Measurements from ENCODE around the gene DMRT1.

- TF ChIP-seq, protein P1, sequence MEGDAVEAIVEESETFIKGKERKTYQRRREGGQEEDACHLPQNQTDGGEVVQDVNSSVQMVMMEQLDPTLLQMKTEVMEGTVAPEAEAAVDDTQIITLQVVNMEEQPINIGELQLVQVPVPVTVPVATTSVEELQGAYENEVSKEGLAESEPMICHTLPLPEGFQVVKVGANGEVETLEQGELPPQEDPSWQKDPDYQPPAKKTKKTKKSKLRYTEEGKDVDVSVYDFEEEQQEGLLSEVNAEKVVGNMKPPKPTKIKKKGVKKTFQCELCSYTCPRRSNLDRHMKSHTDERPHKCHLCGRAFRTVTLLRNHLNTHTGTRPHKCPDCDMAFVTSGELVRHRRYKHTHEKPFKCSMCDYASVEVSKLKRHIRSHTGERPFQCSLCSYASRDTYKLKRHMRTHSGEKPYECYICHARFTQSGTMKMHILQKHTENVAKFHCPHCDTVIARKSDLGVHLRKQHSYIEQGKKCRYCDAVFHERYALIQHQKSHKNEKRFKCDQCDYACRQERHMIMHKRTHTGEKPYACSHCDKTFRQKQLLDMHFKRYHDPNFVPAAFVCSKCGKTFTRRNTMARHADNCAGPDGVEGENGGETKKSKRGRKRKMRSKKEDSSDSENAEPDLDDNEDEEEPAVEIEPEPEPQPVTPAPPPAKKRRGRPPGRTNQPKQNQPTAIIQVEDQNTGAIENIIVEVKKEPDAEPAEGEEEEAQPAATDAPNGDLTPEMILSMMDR (IDR thresholded peaks at IDR 0.05) = no peak
- TF ChIP-seq POLR2A (IDR thresholded peaks at IDR 0.05) = no peak
These were observed 117.6 kb downstream of the DMRT1 start for GRCh38 chr9:959105-959504.
